Left lung (tissue), 10 donors: ENCODE measurements around the gene MICAL3. TPM values are rescaled to one million over a fixed set of nuclear protein-coding genes. Genes with fewer than 3 reads are reported as not detected.
"Not testable (repeated sequence)": the region's sequence is repeated elsewhere in the genome, so short reads cannot be mapped to it uniquely, and the experiment has no call there.

Experiments
- ATAC-seq: fragments of 200-7000 bp; cut with Tn5 transposase; one replicate; pipeline ENCODE4 v1.9.1; 2020; ENCODE audit warnings: moderate library complexity
- DNase-seq, 4 donors: peaks; one replicate each; pipeline ENCODE4 v3.0.0-alpha.2; 2013 to 2020
- H3K27ac ChIP-seq, 2 donors: fragments of 200-600 bp; sonication (generic) in 1 of 2; one replicate each; pipeline versions ENCODE4 v1.5.0 to v1.8.0; 2020 to 2021
- H3K27me3 ChIP-seq, 2 donors: fragments of 200-600 bp; sonication (generic) in 1 of 2; one replicate each; pipeline versions ENCODE4 v1.5.0 to v1.8.0; 2020 to 2021
- H3K36me3 ChIP-seq, 2 donors: fragments of 200-600 bp; sonication (generic) in 1 of 2; one replicate each; pipeline versions ENCODE4 v1.5.0 to v1.8.0; 2020 to 2021
- H3K4me1 ChIP-seq, 2 donors: fragments of 200-600 bp; one replicate each; pipeline ENCODE4 v1.8.0; 2021
- H3K4me3 ChIP-seq, 2 donors: fragments of 200-600 bp; sonication (generic) in 1 of 2; one replicate each; pipeline versions ENCODE4 v1.5.0 to v1.8.0; 2020 to 2021; ENCODE audit warnings: mild to moderate bottlenecking in 1 of 2
- H3K9me3 ChIP-seq, 2 donors: fragments of 200-600 bp; sonication (generic) in 1 of 2; one replicate each; pipeline versions ENCODE4 v1.5.0 to v1.8.0; 2020 to 2021
- CTCF ChIP-seq, 2 donors: fragments of 200-600 bp; sonication (generic) in 1 of 2; IDR thresholded peaks; one replicate each; pipeline versions ENCODE4 v1.5.0 to v1.8.0; 2021; ENCODE audit warnings: antibody characterized with exemption in 2 of 2
- intact Hi-C, 2 donors: fragments of 100-400 bp; cut with DNase I; formaldehyde crosslinking; loops; one replicate each; pipeline versions ENCODE4 v1.11.2 to v1.14.2; 2022
- polyA plus RNA-seq, 6 donors: library from polyadenylated mRNA; unstranded; fragments of 120-200 nt; gene quantifications; one replicate each; pipeline ENCODE4 v1.2.1, GENCODE V29; 2013; ENCODE audit not compliant: insufficient read length in 6 of 6
- total RNA-seq, 2 donors: library from RNA; stranded (reverse); fragmentation: NEBNext Ultra II Directional; extraction: Animal tissue kit (Norgen Biotek cat#: 25700); gene quantifications; one replicate each; pipeline ENCODE4 v1.2.1, GENCODE V29; 2021
- donor health status: DM: no; HTN: yes; CAD: no.
- donor health status: DM: no; HTN: no; CAD: no.

Gene MICAL3
- total and polyA plus RNA-seq, 8 donors: 24.9 to 64.8 (median 56.2) TPM

- ATAC-seq (no peak), DNase-seq (no peak)
- Histone ChIP-seq H3K27me3 (peaks cover 6 to 13% of the 10 kb centered on the region in 2 donors), H3K27ac (no peak overlapping the region), H3K4me3 (no peak overlapping the region), H3K4me1 (no peaks in the 10 kb centered on the region), H3K9me3 (no peaks in the 10 kb centered on the region), H3K36me3 (no peaks in the 10 kb centered on the region)
- no peak for TF ChIP-seq CTCF (IDR thresholded peaks at IDR 0.05)
- intact Hi-C loops: no loop called here
Measured at GRCh38 chr22:18045794-18046193, 21.4 kb upstream of the MICAL3 start.

- Histone ChIP-seq H3K27ac (no peak overlapping the region), H3K4me1 (no peaks in the 10 kb centered on the region), H3K4me3 (no peak overlapping the region), H3K27me3 (peaks cover 6 to 13% of the 10 kb centered on the region in 2 donors), H3K9me3 (no peaks in the 10 kb centered on the region), H3K36me3 (no peaks in the 10 kb centered on the region)
- TF ChIP-seq CTCF (IDR thresholded peaks at IDR 0.05): no peak
- peak in 2 of 4 donors; percentile 44 to 68 for DNase-seq
- peak; percentile 68 for ATAC-seq
- intact Hi-C loops: no loop called here
Measured at GRCh38 chr22:18044548-18045271, 20.3 kb upstream of the MICAL3 start.

- Histone ChIP-seq H3K4me1 (no peaks in the 10 kb centered on the region), H3K27ac (no peak overlapping the region), H3K9me3 (no peaks in the 10 kb centered on the region), H3K36me3 (no peaks in the 10 kb centered on the region), H3K27me3 (no peaks in the 10 kb centered on the region), H3K4me3 (no peak overlapping the region)
- ATAC-seq (no peak), DNase-seq (no peak)
- no peak for TF ChIP-seq CTCF (IDR thresholded peaks at IDR 0.05)
- intact Hi-C loops: no loop called here
Measured at GRCh38 chr22:18042685-18043084, 18.3 kb upstream of the MICAL3 start.

- DNase-seq, intact Hi-C loops, H3K4me3 ChIP-seq, H3K4me1 ChIP-seq, H3K27me3 ChIP-seq, ATAC-seq, H3K36me3 ChIP-seq, H3K9me3 ChIP-seq, H3K27ac ChIP-seq: not testable (repeated sequence)
Measured at GRCh38 chr22:18040898-18041297, 16.5 kb upstream of the MICAL3 start.

GRCh38 chr22:18035751-18036150 is 11.4 kb upstream of the MICAL3 start:
- H3K27ac ChIP-seq: no peak overlapping the region
- DNase-seq: no peak
- ATAC-seq: peak; percentile 31

More at GRCh38 chr22:18035751-18036150, 11.4 kb upstream of the MICAL3 start:
- Histone ChIP-seq H3K9me3 (no peaks in the 10 kb centered on the region), H3K27me3 (no peaks in the 10 kb centered on the region), H3K4me3 (no peak overlapping the region), H3K36me3 (no peaks in the 10 kb centered on the region), H3K4me1 (no peaks in the 10 kb centered on the region)
- intact Hi-C loops: no loop called here
- no peak for TF ChIP-seq CTCF (IDR thresholded peaks at IDR 0.05)
